BJ (cell line): ENCODE data around the gene HMGN1. TPM values are rescaled to one million over a fixed set of nuclear protein-coding genes. Genes with fewer than 3 reads are reported as not detected.
A peak's percentile ranks its signal among the peaks of the same experiment; 100 is the strongest.
"Not testable (repeated sequence)": the region's sequence is repeated elsewhere in the genome, so short reads cannot be mapped to it uniquely, and the experiment has no call there.

Experiments
- CTCF ChIA-PET: fragments of 350-600 bp; formaldehyde crosslinking; extraction: SDS; loops from one replicate; lab custom pipeline; 2021; ENCODE audit warnings: antibody characterized with exemption, inconsistent platforms; lab: Yijun Ruan, JAX
- POLR2A ChIA-PET: fragments of 300-600 bp; sonication (Branson Sonifier 250); formaldehyde crosslinking; extraction: SDS; loops from one replicate; lab custom pipeline; 2021; ENCODE audit warnings: antibody characterized with exemption; lab: Charles Lee
- DNase-seq: peaks from one replicate; pipeline ENCODE4 v3.0.0-alpha.2; 2011; ENCODE audit warnings: low read depth
- H3K27me3 ChIP-seq: 2 replicates; pipeline ENCODE4 v1.6.0; 2011; ENCODE audit warnings: low read length; ENCODE audit not compliant: control insufficient read depth, insufficient read depth
- H3K36me3 ChIP-seq: 2 replicates; pipeline ENCODE4 v1.5.1; 2011; ENCODE audit warnings: low read length; ENCODE audit not compliant: control insufficient read depth, insufficient read depth
- H3K4me3 ChIP-seq: 2 replicates; pipeline ENCODE4 v1.5.1; 2011; ENCODE audit warnings: low read depth, mild to moderate bottlenecking, control low read depth, low read length
- CTCF ChIP-seq: IDR thresholded peaks from 2 replicates; pipeline ENCODE4 v1.5.1; 2011; ENCODE audit warnings: low read depth, mild to moderate bottlenecking, control low read depth, inconsistent platforms, low read length, moderate library complexity; ENCODE audit not compliant: insufficient read depth
- polyA plus RNA-seq: library from polyadenylated mRNA; depleted of rRNA; stranded (reverse); fragments of >200 nt; gene quantifications from 2 replicates; pipeline ENCODE4 v1.2.3, GENCODE V29; 2011

The HMGN1 gene
- polyA plus RNA-seq, 1 experiment, result 56.6 TPM

GRCh38 chr21:39377444-39378050, 28.7 kb upstream of the HMGN1 start:
- H3K36me3 ChIP-seq, result no peaks in the 10 kb centered on the region
- POLR2A ChIA-PET, result no interaction called here
- CTCF ChIA-PET, result no interaction called here
- DNase-seq, result no peak
- H3K4me3 ChIP-seq, result no peak overlapping the region
- H3K27me3 ChIP-seq, result 0 out of 2 replicates have a peak, but pooled peaks cover 2% of the 10 kb centered on the region
- no peak for TF ChIP-seq CTCF

- H3K27me3 ChIP-seq, result 0 out of 2 replicates have a peak, but pooled peaks cover 2% of the 10 kb centered on the region
- ChIA-PET CTCF (interaction anchor here (1.0 kb wide), 1 partner anchor 66 kb away, joined by 3 read pairs; no protein-coding TSS in a partner anchor), POLR2A (no interaction called here)
- no peak for TF ChIP-seq CTCF
- no peaks in the 10 kb centered on the region for H3K36me3 ChIP-seq
- no peak for DNase-seq
- no peak overlapping the region for H3K4me3 ChIP-seq
Observed at GRCh38 chr21:39375446-39375845, 26.6 kb upstream of the HMGN1 start.

- ChIA-PET POLR2A (no interaction called here), CTCF (interaction anchor here (1.1 to 1.7 kb wide), 4 partner anchors 10 to 67 kb away, joined by 4 to 7 read pairs (median 6); no protein-coding TSS in a partner anchor)
- H3K36me3 ChIP-seq, result no peaks in the 10 kb centered on the region
- no peak overlapping the region for H3K4me3 ChIP-seq
- 0 out of 2 replicates have a peak, but pooled peaks cover 2% of the 10 kb centered on the region for H3K27me3 ChIP-seq
- no peak for TF ChIP-seq CTCF
- no peak for DNase-seq
Observed at GRCh38 chr21:39374046-39374445, 25.2 kb upstream of the HMGN1 start.

GRCh38 chr21:39373634-39374033, 24.7 kb upstream of the HMGN1 start:
- no peak for DNase-seq
- peak; percentile 34 for TF ChIP-seq CTCF
- H3K27me3 ChIP-seq, result 0 out of 2 replicates have a peak, but pooled peaks cover 2% of the 10 kb centered on the region
- H3K36me3 ChIP-seq, result no peaks in the 10 kb centered on the region
- no peak overlapping the region for H3K4me3 ChIP-seq
- ChIA-PET POLR2A (no interaction called here), CTCF (interaction anchor here (1.1 to 1.7 kb wide), 4 partner anchors 10 to 68 kb away, joined by 4 to 7 read pairs (median 6); no protein-coding TSS in a partner anchor)

GRCh38 chr21:39369896-39370288, 21.0 kb upstream of the HMGN1 start:
- CTCF ChIA-PET, result interaction anchor here (0.8 to 1.1 kb wide), 3 partner anchors 11 to 71 kb away, joined by 3 read pairs; no protein-coding TSS in a partner anchor

More at GRCh38 chr21:39369896-39370288, 21.0 kb upstream of the HMGN1 start:
- not testable (repeated sequence) for H3K27me3 ChIP-seq, H3K4me3 ChIP-seq, DNase-seq, H3K36me3 ChIP-seq
- POLR2A ChIA-PET, result interaction anchor here (0.6 kb wide), 1 partner anchor 31 kb away, joined by 6 read pairs; no protein-coding TSS in a partner anchor
